HEK293 (cell line): ENCODE results near the gene RASSF8.
A peak's percentile ranks its signal among the peaks of the same experiment; 100 is the strongest.

Experiments
- CTCF ChIA-PET: fragments of 350-600 bp; formaldehyde crosslinking; extraction: SDS; loops from one replicate; lab custom pipeline; 2021; ENCODE audit warnings: antibody characterized with exemption; lab: Yijun Ruan, JAX
- POLR2A ChIA-PET: fragments of 300-600 bp; formaldehyde crosslinking; extraction: SDS; loops from one replicate; lab custom pipeline; 2020; ENCODE audit warnings: antibody characterized with exemption, inconsistent platforms; lab: Yijun Ruan, JAX
- H3K27ac ChIP-seq: fragments of 200-500 bp; sonication (Bioruptor generic); 2 replicates; pipeline ENCODE4 v1.5.1; 2014; ENCODE audit warnings: low read depth, low read length, control low read depth, inconsistent platforms; ENCODE audit errors: extremely low read depth
- H3K36me3 ChIP-seq, 2 experiments: fragments of 200-500 bp in 1 of 2; sonication (Bioruptor generic) in 1 of 2; 1 replicate in 1 of 2; 2 replicates in 1 of 2; pipeline ENCODE4 v1.5.1; 2014 to 2017; ENCODE audit warnings: inconsistent platforms in 2 of 2, low read length in 2 of 2; ENCODE audit not compliant: control insufficient read depth in 2 of 2, insufficient read depth in 1 of 2
- H3K4me1 ChIP-seq: fragments of 200-500 bp; sonication (Bioruptor generic); 2 replicates; pipeline ENCODE4 v1.5.1; 2014; ENCODE audit warnings: mild to moderate bottlenecking, low read length, inconsistent platforms; ENCODE audit not compliant: control insufficient read depth, insufficient read depth
- H3K4me3 ChIP-seq: 2 replicates; pipeline ENCODE4 v1.5.1; 2011; ENCODE audit warnings: low read depth, mild to moderate bottlenecking, control low read depth, low read length, moderate library complexity
- H3K9me3 ChIP-seq: fragments of 200-500 bp; sonication (Bioruptor generic); 2 replicates; pipeline ENCODE4 v1.5.1; 2014; ENCODE audit warnings: low read depth, low read length, inconsistent platforms; ENCODE audit not compliant: control insufficient read depth, insufficient read depth
- BCL11B ChIP-seq: fragments of 450-650 bp; formaldehyde crosslinking; IDR thresholded peaks from 2 replicates; pipeline ENCODE4 v1.5.1; 2016; ENCODE audit warnings: low read depth, missing biosample characterization, missing genetic modification characterization
- SALL2 ChIP-seq: fragments of 450-650 bp; formaldehyde crosslinking; IDR thresholded peaks from 2 replicates; pipeline ENCODE4 v1.5.0; 2017; ENCODE audit warnings: missing biosample characterization, mild to moderate bottlenecking, missing genetic modification characterization, borderline replicate concordance
- SP2 ChIP-seq: fragments of 450-650 bp; formaldehyde crosslinking; IDR thresholded peaks from 2 replicates; pipeline ENCODE4 v1.5.1; 2016; ENCODE audit warnings: missing biosample characterization, missing genetic modification characterization
- ZBTB17 ChIP-seq: fragments of 450-650 bp; formaldehyde crosslinking; IDR thresholded peaks from 2 replicates; pipeline ENCODE4 v1.5.1; 2016; ENCODE audit warnings: missing biosample characterization, missing genetic modification characterization
- ZFP37 ChIP-seq: fragments of 450-650 bp; formaldehyde crosslinking; IDR thresholded peaks from 2 replicates; pipeline ENCODE4 v1.5.1; 2016; ENCODE audit warnings: missing biosample characterization, missing genetic modification characterization
- ZNF121 ChIP-seq: fragments of 450-650 bp; formaldehyde crosslinking; IDR thresholded peaks from 2 replicates; pipeline ENCODE4 v1.5.1; 2016; ENCODE audit warnings: missing biosample characterization, missing genetic modification characterization
- ZNF132 ChIP-seq: fragments of 450-650 bp; formaldehyde crosslinking; IDR thresholded peaks from 2 replicates; pipeline ENCODE4 v1.5.1; 2017; ENCODE audit warnings: missing biosample characterization, missing genetic modification characterization, borderline replicate concordance
- ZNF140 ChIP-seq: fragments of 450-650 bp; formaldehyde crosslinking; IDR thresholded peaks from 2 replicates; pipeline ENCODE4 v1.5.1; 2016; ENCODE audit warnings: missing biosample characterization, missing genetic modification characterization
- ZNF335 ChIP-seq: fragments of 450-650 bp; formaldehyde crosslinking; conservative IDR thresholded peaks from 2 replicates; pipeline ENCODE4 v1.5.1; 2016; ENCODE audit warnings: missing biosample characterization, missing genetic modification characterization
- ZNF37A ChIP-seq: fragments of 450-650 bp; IDR thresholded peaks from 2 replicates; pipeline ENCODE4 v1.5.1; 2018; ENCODE audit warnings: missing biosample characterization, missing genetic modification characterization
- ZNF416 ChIP-seq: fragments of 450-650 bp; formaldehyde crosslinking; IDR thresholded peaks from 2 replicates; pipeline ENCODE4 v1.5.1; 2016; ENCODE audit warnings: missing biosample characterization, missing genetic modification characterization
- ZNF558 ChIP-seq: fragments of 450-650 bp; formaldehyde crosslinking; IDR thresholded peaks from 2 replicates; pipeline ENCODE4 v1.5.1; 2016; ENCODE audit warnings: missing biosample characterization, missing genetic modification characterization
- ZNF600 ChIP-seq: fragments of 450-650 bp; formaldehyde crosslinking; IDR thresholded peaks from 2 replicates; pipeline ENCODE4 v1.5.1; 2016; ENCODE audit warnings: missing biosample characterization, missing genetic modification characterization
- ZNF624 ChIP-seq: fragments of 450-650 bp; formaldehyde crosslinking; IDR thresholded peaks from 2 replicates; pipeline ENCODE4 v1.5.1; 2017; ENCODE audit warnings: missing biosample characterization, missing genetic modification characterization
- ZNF677 ChIP-seq: fragments of 450-650 bp; IDR thresholded peaks from 2 replicates; pipeline ENCODE4 v1.5.0; 2018; ENCODE audit warnings: missing biosample characterization, mild to moderate bottlenecking, missing genetic modification characterization, moderate library complexity
- ZSCAN30 ChIP-seq: fragments of 450-650 bp; IDR thresholded peaks from 2 replicates; pipeline ENCODE4 v1.5.1; 2018; ENCODE audit warnings: missing biosample characterization, mild to moderate bottlenecking, missing genetic modification characterization, moderate library complexity
- TF ChIP-seq, protein P1 (sequence below): fragments of 450-650 bp; formaldehyde crosslinking; IDR thresholded peaks from 2 replicates; pipeline ENCODE4 v1.5.1; 2017; ENCODE audit warnings: missing biosample characterization, missing genetic modification characterization
- TF ChIP-seq, protein P2 (sequence below): fragments of 450-650 bp; formaldehyde crosslinking; IDR thresholded peaks from 2 replicates; pipeline ENCODE4 v1.5.1; 2017; ENCODE audit warnings: missing biosample characterization, missing genetic modification characterization
- TF ChIP-seq, protein P3 (sequence below): fragments of 450-650 bp; formaldehyde crosslinking; IDR thresholded peaks from 2 replicates; pipeline ENCODE4 v1.5.1; 2016; ENCODE audit warnings: missing biosample characterization, missing genetic modification characterization

The RASSF8 gene

DNA sequence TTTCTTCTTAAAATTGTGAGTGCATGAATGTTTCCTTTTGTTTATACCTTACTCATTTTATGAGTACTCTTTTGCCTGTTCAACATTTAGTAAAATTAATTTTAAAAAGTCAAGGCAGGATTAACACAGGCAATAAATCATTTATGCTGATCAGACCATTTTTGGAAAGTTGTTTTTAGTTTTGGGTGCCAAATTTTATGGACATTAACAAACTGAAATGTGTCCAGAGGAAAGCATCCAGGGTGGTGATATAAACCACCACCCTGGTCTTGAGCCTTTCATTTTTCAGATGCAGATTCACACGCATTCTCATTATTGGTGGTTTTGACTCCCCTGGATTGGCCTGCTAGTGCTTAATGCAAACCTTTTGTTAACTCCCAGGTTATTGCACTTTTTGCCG, 26.3 kb downstream of the RASSF8 start:
- CTCF ChIA-PET = no interaction called here

DNA sequence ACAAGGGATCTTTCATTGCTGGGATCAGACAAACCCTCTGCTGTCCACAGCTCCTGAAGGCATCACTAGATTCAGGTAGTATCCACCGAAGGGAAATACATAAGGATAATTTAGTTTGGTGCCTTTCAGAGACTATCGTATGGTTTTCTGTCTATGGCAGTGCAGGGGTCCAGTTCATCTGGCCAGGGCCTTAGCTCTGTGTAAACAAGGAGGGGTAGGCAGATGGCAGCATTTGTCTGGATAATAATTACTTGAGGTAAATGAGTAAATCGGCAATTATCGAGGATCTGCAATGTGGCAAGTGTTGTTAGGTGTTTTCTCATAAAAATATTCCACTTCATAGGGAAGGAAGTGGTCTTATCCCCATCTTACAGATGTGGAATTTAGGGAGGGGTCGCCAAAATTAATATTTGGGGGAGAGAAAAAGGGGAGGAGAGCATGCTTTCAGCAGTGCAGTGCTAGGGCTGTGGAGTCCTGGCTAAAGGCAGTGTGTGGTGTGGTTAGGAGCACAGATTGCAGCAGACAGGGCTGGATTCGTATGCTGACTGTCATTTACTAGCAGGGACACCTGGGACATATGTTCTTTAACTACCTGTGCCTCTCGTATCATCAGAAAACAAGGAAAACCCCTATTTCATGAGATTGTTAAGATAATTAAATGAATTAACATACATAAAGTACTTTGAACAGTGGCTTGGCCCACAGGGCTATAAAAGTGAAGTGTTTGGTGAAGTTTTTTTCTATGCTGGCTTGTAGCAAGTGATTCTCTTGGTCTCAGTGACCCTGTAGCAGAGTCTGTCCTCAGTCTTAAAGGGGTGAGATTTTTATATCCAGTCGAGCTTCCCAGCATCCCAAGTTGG, 27.1 kb downstream of the RASSF8 start:
- no peak overlapping the region for H3K4me3 ChIP-seq
- ChIA-PET CTCF (no interaction called here), POLR2A (no interaction called here)
- no peak overlapping the region for H3K27ac ChIP-seq
- H3K4me1 ChIP-seq = peaks cover 12% of the 10 kb centered on the region; the same call in 1 of the 2 replicates
- H3K9me3 ChIP-seq = no peaks in the 10 kb centered on the region
- no peak for TF ChIP-seq ZSCAN30
- TF ChIP-seq ZNF558 (tag by site-specific recombination) = no peak
- TF ChIP-seq, protein P1, sequence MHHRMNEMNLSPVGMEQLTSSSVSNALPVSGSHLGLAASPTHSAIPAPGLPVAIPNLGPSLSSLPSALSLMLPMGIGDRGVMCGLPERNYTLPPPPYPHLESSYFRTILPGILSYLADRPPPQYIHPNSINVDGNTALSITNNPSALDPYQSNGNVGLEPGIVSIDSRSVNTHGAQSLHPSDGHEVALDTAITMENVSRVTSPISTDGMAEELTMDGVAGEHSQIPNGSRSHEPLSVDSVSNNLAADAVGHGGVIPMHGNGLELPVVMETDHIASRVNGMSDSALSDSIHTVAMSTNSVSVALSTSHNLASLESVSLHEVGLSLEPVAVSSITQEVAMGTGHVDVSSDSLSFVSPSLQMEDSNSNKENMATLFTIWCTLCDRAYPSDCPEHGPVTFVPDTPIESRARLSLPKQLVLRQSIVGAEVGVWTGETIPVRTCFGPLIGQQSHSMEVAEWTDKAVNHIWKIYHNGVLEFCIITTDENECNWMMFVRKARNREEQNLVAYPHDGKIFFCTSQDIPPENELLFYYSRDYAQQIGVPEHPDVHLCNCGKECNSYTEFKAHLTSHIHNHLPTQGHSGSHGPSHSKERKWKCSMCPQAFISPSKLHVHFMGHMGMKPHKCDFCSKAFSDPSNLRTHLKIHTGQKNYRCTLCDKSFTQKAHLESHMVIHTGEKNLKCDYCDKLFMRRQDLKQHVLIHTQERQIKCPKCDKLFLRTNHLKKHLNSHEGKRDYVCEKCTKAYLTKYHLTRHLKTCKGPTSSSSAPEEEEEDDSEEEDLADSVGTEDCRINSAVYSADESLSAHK = no peak
- no peak for TF ChIP-seq ZNF37A (tag by site-specific recombination)
- no peak for TF ChIP-seq ZNF121 (tag by site-specific recombination)
- no peak for TF ChIP-seq BCL11B
- TF ChIP-seq, protein P2, sequence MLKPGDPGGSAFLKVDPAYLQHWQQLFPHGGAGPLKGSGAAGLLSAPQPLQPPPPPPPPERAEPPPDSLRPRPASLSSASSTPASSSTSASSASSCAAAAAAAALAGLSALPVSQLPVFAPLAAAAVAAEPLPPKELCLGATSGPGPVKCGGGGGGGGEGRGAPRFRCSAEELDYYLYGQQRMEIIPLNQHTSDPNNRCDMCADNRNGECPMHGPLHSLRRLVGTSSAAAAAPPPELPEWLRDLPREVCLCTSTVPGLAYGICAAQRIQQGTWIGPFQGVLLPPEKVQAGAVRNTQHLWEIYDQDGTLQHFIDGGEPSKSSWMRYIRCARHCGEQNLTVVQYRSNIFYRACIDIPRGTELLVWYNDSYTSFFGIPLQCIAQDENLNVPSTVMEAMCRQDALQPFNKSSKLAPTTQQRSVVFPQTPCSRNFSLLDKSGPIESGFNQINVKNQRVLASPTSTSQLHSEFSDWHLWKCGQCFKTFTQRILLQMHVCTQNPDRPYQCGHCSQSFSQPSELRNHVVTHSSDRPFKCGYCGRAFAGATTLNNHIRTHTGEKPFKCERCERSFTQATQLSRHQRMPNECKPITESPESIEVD (tag by site-specific recombination) = peak; percentile 89
- TF ChIP-seq ZNF140 (tag by site-specific recombination) = no peak
- TF ChIP-seq ZNF335 (tag by site-specific recombination) = no peak
- TF ChIP-seq ZNF600 (tag by site-specific recombination) = 0 out of 2 replicates have a peak, but pooled peaks have one; percentile 17
- no peak for TF ChIP-seq ZFP37
- peak; percentile 68 for TF ChIP-seq ZBTB17 (tag by site-specific recombination)
- no peak for TF ChIP-seq ZNF677 (tag by site-specific recombination)
- TF ChIP-seq ZNF624 (tag by site-specific recombination) = no peak
- no peak for TF ChIP-seq SP2 (tag by site-specific recombination)
- H3K36me3 ChIP-seq = no peaks in the 10 kb centered on the region

More for the DNA sequence above, 26.3 kb downstream of the RASSF8 start:
- H3K36me3 ChIP-seq = no peaks in the 10 kb centered on the region
- POLR2A ChIA-PET = no interaction called here
- TF ChIP-seq ZNF132 (tag by site-specific recombination) = no peak
- TF ChIP-seq ZNF416 (tag by site-specific recombination) = no peak
- TF ChIP-seq SALL2 = no peak
- TF ChIP-seq, protein P2 (tag by site-specific recombination) = peak; percentile 45; the same call in 1 of the 2 replicates
- TF ChIP-seq, protein P3, sequence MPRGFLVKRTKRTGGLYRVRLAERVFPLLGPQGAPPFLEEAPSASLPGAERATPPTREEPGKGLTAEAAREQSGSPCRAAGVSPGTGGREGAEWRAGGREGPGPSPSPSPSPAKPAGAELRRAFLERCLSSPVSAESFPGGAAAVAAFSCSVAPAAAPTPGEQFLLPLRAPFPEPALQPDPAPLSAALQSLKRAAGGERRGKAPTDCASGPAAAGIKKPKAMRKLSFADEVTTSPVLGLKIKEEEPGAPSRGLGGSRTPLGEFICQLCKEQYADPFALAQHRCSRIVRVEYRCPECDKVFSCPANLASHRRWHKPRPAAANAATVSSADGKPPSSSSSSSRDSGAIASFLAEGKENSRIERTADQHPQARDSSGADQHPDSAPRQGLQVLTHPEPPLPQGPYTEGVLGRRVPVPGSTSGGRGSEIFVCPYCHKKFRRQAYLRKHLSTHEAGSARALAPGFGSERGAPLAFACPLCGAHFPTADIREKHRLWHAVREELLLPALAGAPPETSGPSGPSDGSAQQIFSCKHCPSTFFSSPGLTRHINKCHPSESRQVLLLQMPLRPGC (tag by site-specific recombination) = no peak
- TF ChIP-seq, all 188 proteins: peak for 1
- Histone ChIP-seq H3K4me3 (no peak overlapping the region), H3K4me1 (peaks cover 19% of the 10 kb centered on the region), H3K27ac (no peak overlapping the region), H3K9me3 (no peaks in the 10 kb centered on the region)
